GM12878 (cell line): Measurements from ENCODE around the gene AGAP1. TPM values are rescaled to one million over a fixed set of nuclear protein-coding genes. Genes with fewer than 3 reads are reported as not detected.

Source experiments
- ATAC-seq: fragments of 200-7000 bp; cut with Tn5 transposase; 3 replicates; pipeline ENCODE4 v1.9.1; 2020; ENCODE audit warnings: mild to moderate bottlenecking, moderate library complexity
- BruUV-seq: library from RNA; stranded (reverse); fragments of 400-500 nt; replicated peaks from 2 replicates; lab custom pipeline; 2021; lab: Mats Ljungman, UMichigan
- CTCF ChIA-PET: fragments of 300-600 bp; sonication (Branson Sonifier 250); formaldehyde crosslinking; extraction: SDS; loops from one replicate; lab custom pipeline; 2021; ENCODE audit warnings: inconsistent platforms; lab: Yijun Ruan, JAX
- POLR2A ChIA-PET: fragments of 350-600 bp; formaldehyde crosslinking; extraction: SDS; loops from one replicate; lab custom pipeline; 2021; ENCODE audit warnings: inconsistent platforms; lab: Charles Lee
- RAD21 ChIA-PET: fragments of 300-600 bp; sonication (Branson Sonifier 250); formaldehyde crosslinking; loops from one replicate; lab custom pipeline; 2023; ENCODE audit warnings: antibody characterized with exemption; ENCODE audit not compliant: unreplicated experiment; lab: Charles Lee
- SMC1A ChIA-PET: fragments of 300-600 bp; sonication (Branson Sonifier 250); formaldehyde crosslinking; loops from one replicate; lab custom pipeline; 2023; ENCODE audit not compliant: unreplicated experiment, uncharacterized antibody; lab: Charles Lee
- DNase-seq: peaks from one replicate; pipeline ENCODE4 v3.0.0-alpha.2; 2011; ENCODE audit warnings: low read depth, low spot score
- FAIRE-seq: peaks from 3 replicates; lab custom pipeline; 2011; peaks lifted over from hg19 to GRCh38; lab: Jason Lieb, UNC
- H2AFZ ChIP-seq: 2 replicates; pipeline ENCODE4 v1.6.0; 2011; ENCODE audit warnings: low read depth, low read length, control low read depth; ENCODE audit not compliant: control insufficient read depth
- H3K27ac ChIP-seq: 2 replicates; pipeline ENCODE4 v1.5.1; 2011; ENCODE audit warnings: control low read depth; ENCODE audit not compliant: control insufficient read depth, insufficient read depth
- H3K27me3 ChIP-seq, 2 experiments: replicated peaks in 1 of 2; 2 replicates each; pipeline versions ENCODE4 v1.6.0 to v1.6.1; 2011; ENCODE audit warnings: low read length in 1 of 2; ENCODE audit not compliant: control insufficient read depth in 2 of 2, insufficient read depth in 2 of 2
- H3K36me3 ChIP-seq, 2 experiments: 2 replicates each; pipeline ENCODE4 v1.5.1; 2011; ENCODE audit warnings: low read length in 1 of 2; ENCODE audit not compliant: control insufficient read depth in 2 of 2, insufficient read depth in 2 of 2
- H3K4me1 ChIP-seq: 2 replicates; pipeline ENCODE4 v1.6.1; 2011; ENCODE audit warnings: mild to moderate bottlenecking, low read length, moderate library complexity, mixed read lengths; ENCODE audit not compliant: control insufficient read depth, insufficient read depth
- H3K4me2 ChIP-seq: 2 replicates; pipeline ENCODE4 v1.6.0; 2011; ENCODE audit warnings: control low read depth; ENCODE audit not compliant: control insufficient read depth, insufficient read depth
- H3K4me3 ChIP-seq: fragments of 200-600 bp; sonication (generic); 2 replicates; pipeline ENCODE4 v1.5.1; 2016
- H3K79me2 ChIP-seq: 2 replicates; pipeline ENCODE4 v1.6.0; 2011; ENCODE audit warnings: low read length; ENCODE audit not compliant: control insufficient read depth, insufficient read depth
- H3K9ac ChIP-seq: 2 replicates; pipeline ENCODE4 v1.8.0; 2011; ENCODE audit warnings: low read length, control low read depth, mixed read lengths; ENCODE audit not compliant: control insufficient read depth, insufficient read depth
- H3K9me3 ChIP-seq: replicated peaks from 3 replicates; pipeline ENCODE4 v1.5.1; 2011; ENCODE audit warnings: mild to moderate bottlenecking, low read length; ENCODE audit not compliant: control insufficient read depth, insufficient read depth
- H4K20me1 ChIP-seq: 2 replicates; pipeline ENCODE4 v1.6.0; 2011; ENCODE audit not compliant: control insufficient read depth, insufficient read depth
- ATF7 ChIP-seq: fragments of 450-650 bp; IDR thresholded peaks from 2 replicates; pipeline ENCODE4 v1.6.1; 2016; ENCODE audit warnings: low read depth, mild to moderate bottlenecking
- BMI1 ChIP-seq: fragments of 450-650 bp; IDR thresholded peaks from 2 replicates; pipeline ENCODE4 v1.6.1; 2016; ENCODE audit warnings: mild to moderate bottlenecking, moderate library complexity, borderline replicate concordance
- CBFB ChIP-seq: IDR thresholded peaks from 2 replicates; pipeline ENCODE4 v1.6.1; 2016; ENCODE audit warnings: antibody characterized with exemption, low read depth
- CHD2 ChIP-seq: IDR thresholded peaks from 2 replicates; pipeline ENCODE4 v1.6.1; 2011; ENCODE audit warnings: low read depth, low read length, improper control_type of control experiment, borderline replicate concordance
- E4F1 ChIP-seq: fragments of 450-650 bp; IDR thresholded peaks from 2 replicates; pipeline ENCODE4 v1.6.1; 2018; ENCODE audit warnings: borderline replicate concordance, mild to moderate bottlenecking; ENCODE audit not compliant: partially characterized antibody
- HSF1 ChIP-seq: fragments of 150-350 bp; IDR thresholded peaks from 2 replicates; pipeline ENCODE4 v1.6.1; 2014; ENCODE audit warnings: mild to moderate bottlenecking, low read depth, low read length
- JUND ChIP-seq: IDR thresholded peaks from 2 replicates; pipeline ENCODE4 v1.6.1; 2012; ENCODE audit warnings: low read depth, mild to moderate bottlenecking, low read length, improper control_type of control experiment, moderate library complexity
- MXI1 ChIP-seq: fragments of 150-350 bp; IDR thresholded peaks from 2 replicates; pipeline ENCODE4 v1.6.1; 2011; ENCODE audit warnings: low read depth, mild to moderate bottlenecking, inconsistent platforms, low read length, improper control_type of control experiment
- NR2C1 ChIP-seq: fragments of 450-650 bp; IDR thresholded peaks from 2 replicates; pipeline ENCODE4 v1.6.1; 2017; ENCODE audit warnings: antibody characterized with exemption, mild to moderate bottlenecking, moderate library complexity
- PAX8 ChIP-seq: fragments of 450-650 bp; IDR thresholded peaks from 2 replicates; pipeline ENCODE4 v1.6.1; 2017; ENCODE audit warnings: mild to moderate bottlenecking, moderate library complexity
- ZZZ3 ChIP-seq: IDR thresholded peaks from 2 replicates; pipeline ENCODE4 v1.6.1; 2011; ENCODE audit warnings: low read depth; ENCODE audit not compliant: control insufficient read depth, insufficient read length
- WGBS: methylation state at CpG from one replicate; pipeline ENCODE4 v1.1.6; 2016; ENCODE audit warnings: low lambda C conversion rate; ENCODE audit not compliant: insufficient replicate concordance, insufficient coverage; ENCODE audit errors: missing lambda C conversion rate; 5-methylcytosine and 5-hydroxymethylcytosine counted together
- in situ Hi-C: fragments of 300-500 bp; cut with MboI; formaldehyde crosslinking; loops from 9 replicates; pipeline ENCODE4 v1.14.3; 2018; ENCODE audit warnings: mixed read lengths
- intact Hi-C: fragments of 100-400 bp; cut with micrococcal nuclease; formaldehyde crosslinking; loops from one replicate; pipeline ENCODE4 v1.14.2; 2022; ENCODE audit not compliant: unreplicated experiment
- polyA plus RNA-seq, 11 experiments: library from polyadenylated mRNA; depleted of rRNA in 4 of 11; unstranded in 6 of 11; stranded (reverse) in 5 of 11; fragments of >200 nt; fragmentation: Nextera tagmentation in 4 of 11; fragmentation: Illumina TruSeq in 1 of 11; extraction: Ambion mirVana in 4 of 11; extraction: Trizol in 1 of 11; gene quantifications; 1 replicate in 1 of 11; 2 replicates in 10 of 11; pipeline versions ENCODE4 v1.2.1 to v1.2.3, GENCODE V29; 2011 to 2016; ENCODE audit warnings: inconsistent platforms in 2 of 11, missing spikeins in 2 of 11, low read depth in 1 of 11
- total RNA-seq, 4 experiments: library from RNA; depleted of rRNA in 3 of 4; stranded (reverse); fragments of >200 nt in 3 of 4; fragmentation: Illumina TruSeq in 1 of 4; extraction: Trizol in 1 of 4; gene quantifications; 2 replicates each; pipeline versions ENCODE4 v1.2.1 to v1.2.3, GENCODE V29; 2013 to 2021

Gene AGAP1
- total and polyA plus RNA-seq, 10 of the 15 experiments (the other 5 are each of a cell fraction or from before 2014, with no cell fraction given), result 0.05 to 0.15 (median 0.06) TPM; not detected in 7

GRCh38 chr2:235851828-235852525, 358.1 kb downstream of the AGAP1 start:
- ATAC-seq, result no peak
- ChIA-PET POLR2A (no interaction called here), RAD21 (no interaction called here), SMC1A (no interaction called here), CTCF (no interaction called here)
- Histone ChIP-seq H3K36me3 (no peaks in the 10 kb centered on the region), H2AFZ (no peak overlapping the region), H3K27me3 (no peaks in the 10 kb centered on the region), H3K9me3 (no peaks in the 10 kb centered on the region), H3K27ac (no peak overlapping the region), H3K4me3 (no peak overlapping the region), H3K9ac (no peak overlapping the region), H3K4me2 (no peak overlapping the region), H3K4me1 (no peaks in the 10 kb centered on the region), H3K79me2 (no peaks in the 10 kb centered on the region), H4K20me1 (no peaks in the 10 kb centered on the region)
- BruUV-seq, result no TSS peak
- in situ Hi-C loops, result no loop called here
- FAIRE-seq, result no peak
- intact Hi-C loops, result no loop called here
- no peak for DNase-seq
- 58% methylated on average over 25 of the region's 26 CpGs for WGBS
- TF ChIP-seq ATF7 (no peak), HSF1 (no peak)

- FAIRE-seq (no peak), ATAC-seq (no peak), DNase-seq (no peak)
- 40% methylated on average over 11 of the region's 11 CpGs for WGBS
- Histone ChIP-seq H2AFZ (no peak overlapping the region), H3K4me3 (no peak overlapping the region), H3K9ac (no peak overlapping the region), H4K20me1 (no peaks in the 10 kb centered on the region), H3K4me2 (no peak overlapping the region), H3K27me3 (no peaks in the 10 kb centered on the region), H3K4me1 (no peaks in the 10 kb centered on the region), H3K36me3 (no peaks in the 10 kb centered on the region), H3K27ac (no peak overlapping the region), H3K79me2 (no peaks in the 10 kb centered on the region), H3K9me3 (no peaks in the 10 kb centered on the region)
- in situ Hi-C loops (no loop called here), intact Hi-C loops (no loop called here)
- BruUV-seq, result no TSS peak
- SMC1A ChIA-PET, result no interaction called here
- RAD21 ChIA-PET, result no interaction called here
- POLR2A ChIA-PET, result no interaction called here
- CTCF ChIA-PET, result no interaction called here
- TF ChIP-seq ZZZ3 (no peak), JUND (no peak), CHD2 (no peak), MXI1 (no peak), E4F1 (no peak), CBFB (no peak), BMI1 (no peak), PAX8 (no peak), NR2C1 (no peak)
Measured at GRCh38 chr2:235852526-235852920, 358.7 kb downstream of the AGAP1 start.
